H1 (cell line): ENCODE measurements around the gene AASDH. TPM values are rescaled to one million over a fixed set of nuclear protein-coding genes. Genes with fewer than 3 reads are reported as not detected.

ENCODE experiments used
- CTCF ChIA-PET: fragments of 300-600 bp; sonication (Branson Sonifier 250); formaldehyde crosslinking; loops from one replicate; lab custom pipeline; 2021; ENCODE audit not compliant: partially characterized antibody; lab: Charles Lee
- POLR2A ChIA-PET: fragments of 300-600 bp; sonication (Branson Sonifier 250); formaldehyde crosslinking; loops from one replicate; lab custom pipeline; 2021; ENCODE audit warnings: inconsistent platforms; ENCODE audit not compliant: partially characterized antibody; lab: Charles Lee
- DNase-seq, 2 experiments: peaks; one replicate each; pipeline versions ENCODE4 v3.0.0 to v3.0.0-alpha.2; 2010 to 2022; ENCODE audit warnings: low spot score in 2 of 2, low read depth in 1 of 2, mixed read lengths in 1 of 2
- FAIRE-seq: peaks from 2 replicates; lab custom pipeline; 2011; peaks lifted over from hg19 to GRCh38; lab: Jason Lieb, UNC
- H2AFZ ChIP-seq: 2 replicates; pipeline ENCODE4 v1.8.1; 2012; ENCODE audit warnings: low read length, inconsistent platforms
- H2AK5ac ChIP-seq: 2 replicates; pipeline ENCODE4 v1.6.1; 2013; ENCODE audit warnings: low read depth, low read length
- H2BK120ac ChIP-seq: replicated peaks from 2 replicates; pipeline ENCODE3; 2013; ENCODE audit warnings: low read depth, low read length, inconsistent platforms
- H2BK12ac ChIP-seq: 2 replicates; pipeline ENCODE4 v1.6.1; 2013; ENCODE audit warnings: low read depth, low read length
- H2BK15ac ChIP-seq: 2 replicates; pipeline ENCODE4 v1.6.1; 2013; ENCODE audit warnings: low read length
- H2BK20ac ChIP-seq: 2 replicates; pipeline ENCODE4 v1.6.1; 2013; ENCODE audit warnings: low read length
- H2BK5ac ChIP-seq: 2 replicates; pipeline ENCODE4 v1.6.1; 2013; ENCODE audit warnings: low read depth, low read length
- H3K14ac ChIP-seq: 2 replicates; pipeline ENCODE4 v1.6.1; 2013; ENCODE audit warnings: inconsistent platforms; ENCODE audit not compliant: insufficient read length
- H3K18ac ChIP-seq: 2 replicates; pipeline ENCODE4 v1.6.1; 2013; ENCODE audit warnings: low read length; ENCODE audit errors: extremely low read depth
- H3K23ac ChIP-seq: 2 replicates; pipeline ENCODE4 v1.6.1; 2013; ENCODE audit warnings: inconsistent platforms; ENCODE audit not compliant: insufficient read length
- H3K23me2 ChIP-seq: 2 replicates; pipeline ENCODE4 v1.6.1; 2013; ENCODE audit warnings: low read depth, low read length
- H3K27ac ChIP-seq: 2 replicates; pipeline ENCODE4 v1.6.1; 2011; ENCODE audit warnings: low read depth, low read length, inconsistent platforms
- H3K27me3 ChIP-seq, 4 experiments: replicated peaks in 1 of 4; 1 replicate in 1 of 4; 2 replicates in 3 of 4; pipeline versions ENCODE4 v1.6.1 to v1.8.1; 2011 to 2013; ENCODE audit warnings: low read length in 3 of 4, mild to moderate bottlenecking in 3 of 4, inconsistent platforms in 2 of 4, mixed read lengths in 2 of 4, moderate library complexity in 1 of 4; ENCODE audit not compliant: control insufficient read depth in 3 of 4, insufficient read depth in 3 of 4; ENCODE audit errors: extremely low read depth in 1 of 4
- H3K36me3 ChIP-seq, 4 experiments: 2 replicates each; pipeline versions ENCODE4 v1.6.1 to v1.8.1; 2011 to 2013; ENCODE audit warnings: mild to moderate bottlenecking in 4 of 4, low read length in 3 of 4, moderate library complexity in 2 of 4, control low read depth in 1 of 4, inconsistent platforms in 1 of 4; ENCODE audit not compliant: insufficient read depth in 4 of 4, control insufficient read depth in 2 of 4
- H3K4ac ChIP-seq: replicated peaks from 2 replicates; pipeline ENCODE3; 2013; ENCODE audit warnings: low read length, low read depth, mixed read lengths, inconsistent platforms; ENCODE audit not compliant: insufficient read length
- H3K4me1 ChIP-seq, 4 experiments: replicated peaks in 1 of 4; 1 replicate in 1 of 4; 2 replicates in 3 of 4; pipeline versions ENCODE4 v1.6.1 to v1.8.1; 2011 to 2013; ENCODE audit warnings: low read length in 3 of 4, inconsistent platforms in 2 of 4, mixed read lengths in 1 of 4; ENCODE audit not compliant: insufficient read depth in 4 of 4, control insufficient read depth in 3 of 4
- H3K4me2 ChIP-seq, 2 experiments: 2 replicates each; pipeline versions ENCODE4 v1.6.1 to v1.8.1; 2011 to 2013; ENCODE audit warnings: low read depth in 2 of 2, low read length in 2 of 2, control low read depth in 1 of 2, inconsistent platforms in 1 of 2, mild to moderate bottlenecking in 1 of 2; ENCODE audit not compliant: insufficient read depth in 1 of 2
- H3K4me3 ChIP-seq, 4 experiments: fragments of 200-600, 300-600 bp in 1 of 4; sonication (generic), shearing (Covaris generic), sonication (Bioruptor Twin) in 1 of 4; 2 replicates each; pipeline versions ENCODE4 v1.5.1 to v1.8.1; 2011 to 2016; ENCODE audit warnings: low read length in 4 of 4, low read depth in 3 of 4, control low read depth in 2 of 4, inconsistent platforms in 2 of 4, mild to moderate bottlenecking in 2 of 4, mixed read lengths in 1 of 4, moderate library complexity in 1 of 4; ENCODE audit not compliant: insufficient read depth in 2 of 4; ENCODE audit errors: extremely low read depth in 1 of 4
- H3K56ac ChIP-seq: replicated peaks from 2 replicates; pipeline ENCODE3; 2013; ENCODE audit warnings: low read depth, mild to moderate bottlenecking, mixed read lengths, low read length, inconsistent platforms; ENCODE audit not compliant: insufficient read length
- H3K79me1 ChIP-seq: 2 replicates; pipeline ENCODE4 v1.6.1; 2013; ENCODE audit warnings: low read depth, low read length, control low read depth
- H3K79me2 ChIP-seq, 2 experiments: 2 replicates each; pipeline versions ENCODE4 v1.6.1 to v1.8.1; 2012 to 2013; ENCODE audit warnings: low read length in 2 of 2, mild to moderate bottlenecking in 2 of 2, inconsistent platforms in 1 of 2; ENCODE audit not compliant: insufficient read depth in 2 of 2, control insufficient read depth in 1 of 2
- H3K9ac ChIP-seq, 4 experiments: replicated peaks in 1 of 4; 1 replicate in 1 of 4; 2 replicates in 3 of 4; pipeline versions ENCODE4 v1.6.1 to v1.8.1; 2011 to 2013; ENCODE audit warnings: low read depth in 3 of 4, low read length in 3 of 4, control low read depth in 2 of 4, mild to moderate bottlenecking in 2 of 4, moderate library complexity in 2 of 4, inconsistent platforms in 1 of 4; ENCODE audit errors: extremely low read depth in 1 of 4
- H3K9me3 ChIP-seq, 2 experiments: 2 replicates each; pipeline versions ENCODE4 v1.6.1 to v1.8.1; 2012 to 2013; ENCODE audit warnings: mild to moderate bottlenecking in 2 of 2, moderate library complexity in 2 of 2, control low read depth in 1 of 2, inconsistent platforms in 1 of 2, low read depth in 1 of 2, low read length in 1 of 2, mixed read lengths in 1 of 2; ENCODE audit not compliant: insufficient read depth in 2 of 2
- H4K20me1 ChIP-seq, 2 experiments: replicated peaks in 1 of 2; 2 replicates each; pipeline versions ENCODE3 to v1.8.1; 2011 to 2013; ENCODE audit warnings: inconsistent platforms in 2 of 2, low read length in 2 of 2, mild to moderate bottlenecking in 1 of 2; ENCODE audit not compliant: insufficient read depth in 2 of 2, control insufficient read depth in 1 of 2
- H4K5ac ChIP-seq: 2 replicates; pipeline ENCODE4 v1.6.1; 2013; ENCODE audit warnings: low read length, low read depth, mixed read lengths, inconsistent platforms; ENCODE audit not compliant: insufficient read length
- H4K8ac ChIP-seq: 2 replicates; pipeline ENCODE4 v1.8.0; 2013; ENCODE audit warnings: mild to moderate bottlenecking, moderate library complexity, low read length, inconsistent platforms; ENCODE audit not compliant: insufficient read depth; ENCODE audit errors: extremely low read depth
- H4K91ac ChIP-seq: replicated peaks from 2 replicates; pipeline ENCODE3; 2013; ENCODE audit warnings: low read length, mixed read lengths, inconsistent platforms; ENCODE audit not compliant: insufficient read length
- NANOG ChIP-seq: IDR thresholded peaks from 2 replicates; pipeline ENCODE4 v1.6.1; 2011; ENCODE audit warnings: low read length, low read depth, mild to moderate bottlenecking, inconsistent platforms; ENCODE audit not compliant: insufficient read depth, poor library complexity, severe bottlenecking
- polyA plus RNA-seq, 7 experiments: library from polyadenylated mRNA; depleted of rRNA in 3 of 7; stranded (reverse) in 5 of 7; unstranded in 2 of 7; fragments of >200 nt in 5 of 7; fragments of 200-250 nt in 2 of 7; gene quantifications; 1 replicate in 5 of 7; 2 replicates in 1 of 7; 4 replicates in 1 of 7; pipeline versions ENCODE4 v1.2.1 to v1.2.3, GENCODE V29; 2011 to 2013; ENCODE audit warnings: missing spikeins in 2 of 7, mixed read lengths in 2 of 7
- total RNA-seq: library from RNA; stranded (reverse); fragmentation: NEBNext Ultra II Directional; extraction: Animal tissue kit (Norgen Biotek cat#: 25700); gene quantifications from 2 replicates; pipeline ENCODE4 v1.2.1, GENCODE V29; 2021

Gene AASDH
- total and polyA plus RNA-seq, 2 of the 8 experiments (the other 6 are each of a cell fraction or from before 2014, with no cell fraction given) = 8.0 to 10.9 TPM

DNA sequence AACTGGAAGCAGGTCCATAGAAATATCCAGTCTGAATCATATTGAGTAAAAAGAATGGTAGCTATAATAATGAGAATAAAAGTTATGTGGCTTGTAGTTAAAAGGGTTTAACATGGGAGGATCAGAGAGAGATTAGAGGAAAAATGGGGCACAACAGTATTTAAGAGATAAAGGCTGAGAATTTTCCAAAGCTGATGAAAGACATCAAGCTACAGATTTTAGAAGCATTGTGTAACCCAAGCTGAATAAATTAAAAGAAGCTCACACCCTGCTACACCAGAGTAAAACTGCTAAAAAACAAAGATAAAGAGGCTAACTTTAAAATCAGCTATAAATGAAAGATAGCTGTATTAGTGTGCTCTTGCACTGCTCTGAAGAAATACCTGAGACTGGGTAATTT lies 94.2 kb downstream of the AASDH start:
- Histone ChIP-seq H3K56ac (no peak overlapping the region), H2AK5ac (no peak overlapping the region), H4K91ac (no peak overlapping the region), H4K20me1 (no peaks in the 10 kb centered on the region), H3K9ac (no peak overlapping the region), H3K14ac (no peak overlapping the region)
- FAIRE-seq = no peak
- no peak for TF ChIP-seq NANOG
- TF ChIP-seq, all 59 proteins: peak for 0
- no peak overlapping the region for H3K4me2 ChIP-seq
- no peak overlapping the region for H2AFZ ChIP-seq
- no peaks in the 10 kb centered on the region for H3K27me3 ChIP-seq
- H4K8ac ChIP-seq = no peak overlapping the region
- no peak overlapping the region for H2BK12ac ChIP-seq
- H3K23me2 ChIP-seq = no peaks in the 10 kb centered on the region
- no peak overlapping the region for H4K5ac ChIP-seq
- no peaks in the 10 kb centered on the region for H3K79me2 ChIP-seq
- peaks cover 0 to 3% (median 0%) of the 10 kb centered on the region in 4 experiments; a peak in 1 of 8 replicates for H3K36me3 ChIP-seq
- no peak overlapping the region for H3K4me3 ChIP-seq
- H2BK5ac ChIP-seq = no peak overlapping the region
- ChIA-PET CTCF (interaction anchor here (0.9 kb wide), 1 partner anchor 12 kb away, joined by 3 read pairs; no protein-coding TSS in a partner anchor), POLR2A (no interaction called here)
- H3K79me1 ChIP-seq = no peaks in the 10 kb centered on the region
- H3K9me3 ChIP-seq = peaks cover 0 to 4% of the 10 kb centered on the region in 2 experiments; a peak in 1 of 4 replicates
- peaks cover 0 to 2% (median 0%) of the 10 kb centered on the region in 4 experiments; a peak in 2 of 7 replicates for H3K4me1 ChIP-seq
- H2BK120ac ChIP-seq = no peak overlapping the region
- H3K27ac ChIP-seq = no peak overlapping the region
- H2BK20ac ChIP-seq = no peak overlapping the region
- no peak overlapping the region for H3K4ac ChIP-seq
- no peak overlapping the region for H2BK15ac ChIP-seq
- no peak for DNase-seq
- H3K23ac ChIP-seq = no peak overlapping the region
- H3K18ac ChIP-seq = no peak overlapping the region
